WTC11 (cell line): ENCODE data around the gene IL20.

ENCODE experiments used
- ATF3 ChIP-seq: sonication (generic); formaldehyde crosslinking; conservative IDR thresholded peaks from 2 replicates; pipeline ENCODE4 v1.8.1; 2022; ENCODE audit warnings: mild to moderate bottlenecking, missing genetic modification reagents
- CTCF ChIP-seq: fragments of 200-600 bp; IDR thresholded peaks from 2 replicates; pipeline ENCODE4 v1.8.0; 2022; ENCODE audit warnings: antibody characterized with exemption
- JAZF1 ChIP-seq: fragments of 250-450 bp; sonication (Bioruptor Pico); IDR thresholded peaks from 2 replicates; pipeline ENCODE4 v1.9.0; 2021; ENCODE audit warnings: moderate library complexity, mild to moderate bottlenecking, inconsistent platforms
- NR1H2 ChIP-seq: sonication (generic); formaldehyde crosslinking; IDR thresholded peaks from 2 replicates; pipeline ENCODE4 v1.9.0; 2021; ENCODE audit warnings: mild to moderate bottlenecking, moderate library complexity, missing genetic modification reagents
- RELA ChIP-seq: sonication (generic); formaldehyde crosslinking; IDR thresholded peaks from 2 replicates; pipeline ENCODE4 v1.8.1; 2022; ENCODE audit warnings: missing genetic modification reagents, mild to moderate bottlenecking, borderline replicate concordance
- TCF7 ChIP-seq: sonication (generic); formaldehyde crosslinking; IDR thresholded peaks from 2 replicates; pipeline ENCODE4 v1.8.0; 2022; ENCODE audit warnings: mild to moderate bottlenecking, low read depth, missing genetic modification reagents, moderate library complexity
- ZNF121 ChIP-seq: sonication (generic); formaldehyde crosslinking; IDR thresholded peaks from 2 replicates; pipeline ENCODE4 v1.8.0; 2023; ENCODE audit warnings: missing genetic modification reagents
- ZNF138 ChIP-seq: sonication (generic); formaldehyde crosslinking; conservative IDR thresholded peaks from 2 replicates; pipeline ENCODE4 v1.8.1; 2022; ENCODE audit warnings: mild to moderate bottlenecking, moderate library complexity, missing genetic modification reagents
- ZSCAN18 ChIP-seq: fragments of 250-450 bp; sonication (Bioruptor Pico); IDR thresholded peaks from 2 replicates; pipeline ENCODE4 v2.1.2; 2022; ENCODE audit warnings: mild to moderate bottlenecking, moderate library complexity
- TF ChIP-seq, protein P1 (sequence below): fragments of 250-450 bp; sonication (Bioruptor Pico); IDR thresholded peaks from 2 replicates; pipeline ENCODE4 v1.8.0; 2021; ENCODE audit warnings: mild to moderate bottlenecking
- TF ChIP-seq, protein P2 (sequence below): sonication (generic); formaldehyde crosslinking; IDR thresholded peaks from 2 replicates; pipeline ENCODE4 v1.8.0; 2022; ENCODE audit warnings: mild to moderate bottlenecking, missing genetic modification reagents
- TF ChIP-seq, protein P3 (sequence below): sonication (generic); formaldehyde crosslinking; IDR thresholded peaks from 2 replicates; pipeline ENCODE4 v1.8.1; 2022; ENCODE audit warnings: mild to moderate bottlenecking, moderate library complexity, missing genetic modification reagents
- TF ChIP-seq, protein P4 (sequence below): sonication (generic); formaldehyde crosslinking; IDR thresholded peaks from 2 replicates; pipeline ENCODE4 v1.8.1; 2022; ENCODE audit warnings: low read depth, missing genetic modification reagents, borderline replicate concordance

DNA sequence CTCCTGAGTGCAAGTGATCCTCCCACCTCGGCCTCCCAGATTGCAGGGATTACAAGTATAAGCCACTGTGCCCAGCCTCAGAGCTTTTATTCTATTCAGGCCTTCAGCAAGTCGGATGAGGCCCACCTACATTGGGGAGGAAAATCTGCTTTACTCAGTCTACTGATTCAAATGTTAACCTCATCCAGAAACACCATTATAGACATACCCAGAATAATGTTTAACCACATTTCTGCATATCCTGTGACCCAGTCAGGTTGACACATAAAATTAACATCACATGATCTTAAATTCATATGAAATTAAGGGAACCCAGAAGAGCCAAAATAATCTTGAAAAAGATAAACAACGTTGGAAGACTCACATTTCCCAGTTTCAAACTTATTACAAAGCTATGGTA, 14.9 kb downstream of the IL20 start:
- TF ChIP-seq, protein P1, sequence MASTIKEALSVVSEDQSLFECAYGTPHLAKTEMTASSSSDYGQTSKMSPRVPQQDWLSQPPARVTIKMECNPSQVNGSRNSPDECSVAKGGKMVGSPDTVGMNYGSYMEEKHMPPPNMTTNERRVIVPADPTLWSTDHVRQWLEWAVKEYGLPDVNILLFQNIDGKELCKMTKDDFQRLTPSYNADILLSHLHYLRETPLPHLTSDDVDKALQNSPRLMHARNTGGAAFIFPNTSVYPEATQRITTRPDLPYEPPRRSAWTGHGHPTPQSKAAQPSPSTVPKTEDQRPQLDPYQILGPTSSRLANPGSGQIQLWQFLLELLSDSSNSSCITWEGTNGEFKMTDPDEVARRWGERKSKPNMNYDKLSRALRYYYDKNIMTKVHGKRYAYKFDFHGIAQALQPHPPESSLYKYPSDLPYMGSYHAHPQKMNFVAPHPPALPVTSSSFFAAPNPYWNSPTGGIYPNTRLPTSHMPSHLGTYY = no peak
- TF ChIP-seq, protein P2, sequence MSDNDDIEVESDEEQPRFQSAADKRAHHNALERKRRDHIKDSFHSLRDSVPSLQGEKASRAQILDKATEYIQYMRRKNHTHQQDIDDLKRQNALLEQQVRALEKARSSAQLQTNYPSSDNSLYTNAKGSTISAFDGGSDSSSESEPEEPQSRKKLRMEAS = no peak
- TF ChIP-seq ZNF121 = no peak
- TF ChIP-seq, protein P3, sequence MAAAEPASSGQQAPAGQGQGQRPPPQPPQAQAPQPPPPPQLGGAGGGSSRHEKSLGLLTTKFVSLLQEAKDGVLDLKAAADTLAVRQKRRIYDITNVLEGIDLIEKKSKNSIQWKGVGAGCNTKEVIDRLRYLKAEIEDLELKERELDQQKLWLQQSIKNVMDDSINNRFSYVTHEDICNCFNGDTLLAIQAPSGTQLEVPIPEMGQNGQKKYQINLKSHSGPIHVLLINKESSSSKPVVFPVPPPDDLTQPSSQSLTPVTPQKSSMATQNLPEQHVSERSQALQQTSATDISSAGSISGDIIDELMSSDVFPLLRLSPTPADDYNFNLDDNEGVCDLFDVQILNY (CRISPR knock-in tag) = no peak
- TF ChIP-seq JAZF1 (CRISPR knock-in tag) = no peak
- TF ChIP-seq CTCF = no peak
- TF ChIP-seq NR1H2 (CRISPR knock-in tag) = no peak
- TF ChIP-seq ATF3 (CRISPR knock-in tag) = no peak
- TF ChIP-seq TCF7 = no peak
- no peak for TF ChIP-seq ZSCAN18 (CRISPR knock-in tag)
- TF ChIP-seq RELA = no peak
- no peak for TF ChIP-seq ZNF138 (CRISPR knock-in tag)
- TF ChIP-seq, protein P4, sequence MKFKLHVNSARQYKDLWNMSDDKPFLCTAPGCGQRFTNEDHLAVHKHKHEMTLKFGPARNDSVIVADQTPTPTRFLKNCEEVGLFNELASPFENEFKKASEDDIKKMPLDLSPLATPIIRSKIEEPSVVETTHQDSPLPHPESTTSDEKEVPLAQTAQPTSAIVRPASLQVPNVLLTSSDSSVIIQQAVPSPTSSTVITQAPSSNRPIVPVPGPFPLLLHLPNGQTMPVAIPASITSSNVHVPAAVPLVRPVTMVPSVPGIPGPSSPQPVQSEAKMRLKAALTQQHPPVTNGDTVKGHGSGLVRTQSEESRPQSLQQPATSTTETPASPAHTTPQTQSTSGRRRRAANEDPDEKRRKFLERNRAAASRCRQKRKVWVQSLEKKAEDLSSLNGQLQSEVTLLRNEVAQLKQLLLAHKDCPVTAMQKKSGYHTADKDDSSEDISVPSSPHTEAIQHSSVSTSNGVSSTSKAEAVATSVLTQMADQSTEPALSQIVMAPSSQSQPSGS (CRISPR knock-in tag) = no peak
